HFFc6 (cell line): ENCODE results near the gene C17orf58. TPM values are rescaled to one million over a fixed set of nuclear protein-coding genes. Genes with fewer than 3 reads are reported as not detected.
A peak's percentile ranks its signal among the peaks of the same experiment; 100 is the strongest.

Source experiments
- DNase-seq: peaks from one replicate; pipeline ENCODE4 v3.0.0-alpha.2; 2018
- H3K27ac Mint-ChIP-seq: 2 replicates; pipeline ENCODE4 v1.8.0; 2020; ENCODE audit warnings: mild to moderate bottlenecking, mixed read lengths
- H3K27me3 Mint-ChIP-seq: 2 replicates; pipeline ENCODE4 v1.8.0; 2021; ENCODE audit warnings: mild to moderate bottlenecking, moderate library complexity, mixed read lengths; ENCODE audit not compliant: insufficient read depth
- H3K36me3 Mint-ChIP-seq: 2 replicates; pipeline ENCODE4 v1.8.0; 2021; ENCODE audit warnings: low read depth, mixed read lengths
- H3K4me1 Mint-ChIP-seq: 2 replicates; pipeline ENCODE4 v1.8.0; 2020; ENCODE audit warnings: low read depth, mixed read lengths
- H3K4me3 Mint-ChIP-seq: 2 replicates; pipeline ENCODE4 v1.8.0; 2020; ENCODE audit warnings: mild to moderate bottlenecking, moderate library complexity, mixed read lengths
- H3K9me3 Mint-ChIP-seq: 2 replicates; pipeline ENCODE4 v1.8.0; 2020; ENCODE audit warnings: mild to moderate bottlenecking, mixed read lengths
- CTCF ChIP-seq: fragments of 200-600 bp; sonication (generic); IDR thresholded peaks from 2 replicates; pipeline ENCODE4 v1.5.0; 2021; ENCODE audit warnings: antibody characterized with exemption, mild to moderate bottlenecking
- total RNA-seq, 6 experiments: library from RNA; stranded (reverse); fragmentation: NEBNext Ultra II Directional; extraction: Animal tissue kit (Norgen Biotek cat#: 25700); gene quantifications; 2 replicates in 1 of 6; 3 replicates in 5 of 6; pipeline ENCODE4 v1.2.3, GENCODE V29; 2021

Gene C17orf58
- total RNA-seq, 6 experiments from 2014 or later, result 5.4 to 6.6 (median 6.1) TPM

- H3K27me3 Mint-ChIP-seq, result no peaks in the 10 kb centered on the region; the same call in 1 of the 2 replicates
- peaks cover 33% of the 10 kb centered on the region for H3K4me1 Mint-ChIP-seq
- peak; percentile 54 for TF ChIP-seq CTCF
- DNase-seq, result no peak
- H3K9me3 Mint-ChIP-seq, result no peaks in the 10 kb centered on the region
- peak overlapping the region; percentile 75 for H3K27ac Mint-ChIP-seq
- H3K36me3 Mint-ChIP-seq, result no peaks in the 10 kb centered on the region
- peak overlapping the region; percentile 87 for H3K4me3 Mint-ChIP-seq
Observed at GRCh38 chr17:67995570-67996263, 552 bp downstream of the C17orf58 start.

- Mint-ChIP-seq H3K27ac (peak overlapping the region; percentile 75), H3K4me1 (peaks cover 33% of the 10 kb centered on the region), H3K9me3 (no peaks in the 10 kb centered on the region), H3K27me3 (no peaks in the 10 kb centered on the region; the same call in 1 of the 2 replicates), H3K4me3 (peak overlapping the region; percentile 87), H3K36me3 (no peaks in the 10 kb centered on the region)
- DNase-seq, result peak; percentile 88
- no peak for TF ChIP-seq CTCF
Observed at GRCh38 chr17:67994817-67995569, 1.3 kb downstream of the C17orf58 start.

- Mint-ChIP-seq H3K4me1 (peaks cover 33% of the 10 kb centered on the region), H3K9me3 (no peaks in the 10 kb centered on the region), H3K27me3 (no peaks in the 10 kb centered on the region; the same call in 1 of the 2 replicates)
Observed at GRCh38 chr17:67993998-67994361, 2.3 kb downstream of the C17orf58 start.

GRCh38 chr17:67993153-67993997, 2.9 kb downstream of the C17orf58 start:
- Mint-ChIP-seq H3K27ac (peak overlapping the region; percentile 92), H3K27me3 (no peaks in the 10 kb centered on the region; the same call in 1 of the 2 replicates), H3K4me1 (peaks cover 33% of the 10 kb centered on the region), H3K9me3 (no peaks in the 10 kb centered on the region), H3K4me3 (peak overlapping the region; percentile 97), H3K36me3 (no peaks in the 10 kb centered on the region)
- peak; percentile 64 for DNase-seq
- TF ChIP-seq CTCF, result peak; percentile 30; the same call in 1 of the 2 replicates

More at GRCh38 chr17:67993998-67994361, 2.3 kb downstream of the C17orf58 start:
- Mint-ChIP-seq H3K27ac (peak overlapping the region; percentile 75), H3K36me3 (no peaks in the 10 kb centered on the region), H3K4me3 (peak overlapping the region; percentile 87)
- no peak for DNase-seq
- TF ChIP-seq CTCF, result no peak

GRCh38 chr17:67992548-67993152, 3.6 kb downstream of the C17orf58 start:
- Mint-ChIP-seq H3K36me3 (no peaks in the 10 kb centered on the region), H3K4me1 (peaks cover 33% of the 10 kb centered on the region), H3K4me3 (peak overlapping the region; percentile 97), H3K27me3 (no peaks in the 10 kb centered on the region; the same call in 1 of the 2 replicates), H3K27ac (peak overlapping the region; percentile 92), H3K9me3 (no peaks in the 10 kb centered on the region)
- TF ChIP-seq CTCF, result no peak
- no peak for DNase-seq
